Endothelial cell of coronary artery (primary cell): ENCODE measurements around the gene ZNF502. TPM values are rescaled to one million over a fixed set of nuclear protein-coding genes. Genes with fewer than 3 reads are reported as not detected.

Experiments used
- total RNA-seq: library from RNA; depleted of rRNA; stranded (reverse); fragments of >200 nt; gene quantifications from 2 replicates; pipeline ENCODE4 v1.2.3, GENCODE V29; 2014

The ZNF502 gene
- total RNA-seq = 3.4 and 4.9 TPM in 2 replicates

GRCh38 chr3:44712455-44713075 is at the start of gene ZNF502:
ZNF502 (plus strand) TSS chr3:44712660; CDS start chr3:44720262, 7,602 bp downstream.

GRCh38 chr3:44729384-44729910 is 17.0 kb downstream of the ZNF502 start, which contains the start of gene ZNF501:
ZNF501 (plus strand) TSS chr3:44729635; CDS start chr3:44734422, 4,787 bp downstream.

GRCh38 chr3:44761424-44762169 is 49.1 kb downstream of the ZNF502 start, which contains the start of the genes KIAA1143 and KIF15:
KIAA1143 (minus strand) TSS chr3:44761619; CDS start chr3:44761602, 17 bp downstream.
KIF15 (plus strand) TSS chr3:44761794; CDS start chr3:44761866, 72 bp downstream.

Other genes with a start within 250 kb of the ZNF502 start
- 6.4 and 9.4 TPM in 2 replicates for gene ZNF445, start 235.0 kb upstream of the ZNF502 start, total RNA-seq
- gene ZKSCAN7, start 157.5 kb upstream of the ZNF502 start, total RNA-seq = 0.63 and 1.8 TPM in 2 replicates
- gene ZNF660, start 127.7 kb upstream of the ZNF502 start, total RNA-seq = 0.63 and 1.8 TPM in 2 replicates
- gene ZNF197, start 87.6 kb upstream of the ZNF502 start, total RNA-seq = 8.9 and 13.7 TPM in 2 replicates
- 12.3 and 15.3 TPM in 2 replicates for gene ZNF35, start 63.9 kb upstream of the ZNF502 start, total RNA-seq
- gene ZNF501, start 17.0 kb downstream of the ZNF502 start, total RNA-seq = 4.7 and 7.8 TPM in 2 replicates
- gene KIAA1143, start 49.0 kb downstream of the ZNF502 start, total RNA-seq = 14.0 and 16.0 TPM in 2 replicates
- gene KIF15, start 49.1 kb downstream of the ZNF502 start, total RNA-seq = 5.6 and 12.7 TPM in 2 replicates
- gene TMEM42, start 149.3 kb downstream of the ZNF502 start, total RNA-seq = 9.0 and 11.6 TPM in 2 replicates
- gene TGM4, start 161.9 kb downstream of the ZNF502 start, total RNA-seq = 0.09 TPM in 2 replicates